ENCODE results near the gene C4orf54. TPM values are rescaled to one million over a fixed set of nuclear protein-coding genes. Genes with fewer than 3 reads are reported as not detected.
A peak's percentile ranks its signal among the peaks of the same experiment; 100 is the strongest.

C4orf54 gene
- total RNA-seq = 0.05 TPM in 1 of 2 replicates, not detected in the other

DNA sequence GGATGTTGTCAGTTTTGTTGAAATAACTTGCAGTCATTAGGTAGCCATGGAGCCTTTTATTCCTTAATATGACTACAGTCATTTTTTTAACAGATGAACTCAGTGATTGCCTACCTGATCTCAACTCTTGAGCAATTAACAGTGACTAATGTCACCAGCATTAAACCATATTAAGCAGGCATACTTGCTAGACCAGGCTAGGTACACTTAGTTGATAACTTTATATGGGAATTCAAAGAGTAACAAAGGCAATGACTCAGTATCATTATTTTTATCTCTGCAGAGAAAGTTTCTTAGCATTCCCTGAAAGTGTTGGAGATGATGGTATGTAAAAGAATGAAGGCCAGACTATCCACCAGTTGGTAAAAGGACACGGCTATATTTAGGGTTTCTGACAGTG is at the start of gene C4orf54:
C4orf54 (minus strand) TSS at position 31 of the 400 bp plus-strand sequence. CDS start 3,180 bp downstream, outside the sequence.
- peak; percentile 82 for DNase-seq (ENCODE audit: low read depth)

- DNase-seq (ENCODE audit: low read depth) = no peak
These were observed 48.3 kb upstream of the C4orf54 start for GRCh38 chr4:99705891-99706290.

- DNase-seq (ENCODE audit: low read depth) = no peak
These were observed 39.2 kb upstream of the C4orf54 start for GRCh38 chr4:99696801-99697200.

GRCh38 chr4:99693140-99693539 is 35.5 kb upstream of the C4orf54 start:
- DNase-seq (ENCODE audit: low read depth) = no peak

GRCh38 chr4:99690990-99691389 is 33.4 kb upstream of the C4orf54 start:
- DNase-seq (ENCODE audit: low read depth) = no peak

DNA sequence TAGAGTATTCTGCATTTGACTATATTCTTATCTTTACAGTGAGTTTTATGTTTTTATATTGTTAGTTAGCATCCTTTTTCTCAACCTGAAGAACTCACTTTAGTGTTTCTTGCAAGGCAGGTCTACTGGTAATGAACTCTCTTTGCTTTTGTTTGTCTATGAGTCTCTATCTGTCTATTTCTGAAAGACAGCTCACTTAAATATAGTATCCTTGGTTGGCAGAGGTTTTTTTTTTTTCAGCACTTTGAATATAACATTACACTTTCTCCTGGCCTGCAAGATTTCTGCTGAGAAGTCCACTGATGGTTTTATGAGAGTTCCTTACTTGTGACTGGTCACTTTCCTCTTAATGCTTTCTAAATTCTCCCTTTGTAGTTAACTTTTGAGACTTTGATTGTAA is 32.8 kb upstream of the C4orf54 start:
- no peak for DNase-seq (ENCODE audit: low read depth)

DNA sequence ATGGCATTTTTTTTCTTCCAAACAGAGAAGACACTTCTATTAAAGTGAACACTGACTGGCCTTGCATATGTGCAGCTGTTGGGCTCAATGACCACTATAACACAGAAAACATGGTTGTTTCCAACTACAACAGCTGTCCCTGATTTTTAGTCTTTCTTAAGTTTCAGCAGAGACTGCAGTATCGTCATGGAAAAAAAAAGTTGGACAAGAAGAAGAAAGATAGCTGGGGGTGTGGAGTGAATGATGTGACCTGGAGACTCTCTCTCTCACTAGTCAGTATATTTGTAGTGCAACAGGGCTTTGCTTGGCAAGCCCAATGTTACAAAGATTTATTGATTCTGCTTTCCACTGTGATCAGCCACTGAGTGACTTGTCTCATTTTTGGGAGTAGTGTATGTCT is 29.5 kb upstream of the C4orf54 start:
- DNase-seq (ENCODE audit: low read depth) = no peak

- DNase-seq (ENCODE audit: low read depth) = no peak
These were observed 27.6 kb upstream of the C4orf54 start for GRCh38 chr4:99685234-99685633.

GRCh38 chr4:99683895-99684294 is 26.3 kb upstream of the C4orf54 start:
- DNase-seq (ENCODE audit: low read depth) = no peak

- DNase-seq (ENCODE audit: low read depth) = no peak
These were observed 22.3 kb upstream of the C4orf54 start for GRCh38 chr4:99679976-99680375.

GRCh38 chr4:99679204-99679603 is 21.6 kb upstream of the C4orf54 start:
- DNase-seq (ENCODE audit: low read depth) = peak; percentile 68

DNA sequence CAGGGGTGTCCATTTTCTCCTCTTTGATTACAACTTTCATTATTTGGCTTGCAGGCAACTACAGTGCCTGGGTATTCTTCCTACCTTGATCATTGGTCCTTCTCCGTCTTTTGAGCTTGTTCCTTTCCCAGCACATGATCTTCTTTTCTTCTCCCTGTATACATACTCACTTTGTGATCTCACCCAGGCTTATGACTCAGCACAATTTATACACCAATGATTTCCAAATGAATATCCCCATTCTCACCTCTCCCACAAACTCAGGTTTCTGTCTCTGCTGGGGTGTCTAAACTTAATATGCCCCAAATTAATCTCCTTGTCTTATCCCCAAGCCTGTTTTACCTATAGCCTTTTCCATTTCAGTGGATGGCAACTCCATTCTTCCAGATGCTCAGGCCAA is 19.5 kb upstream of the C4orf54 start:
- peak; percentile 21 for DNase-seq (ENCODE audit: low read depth)

DNA sequence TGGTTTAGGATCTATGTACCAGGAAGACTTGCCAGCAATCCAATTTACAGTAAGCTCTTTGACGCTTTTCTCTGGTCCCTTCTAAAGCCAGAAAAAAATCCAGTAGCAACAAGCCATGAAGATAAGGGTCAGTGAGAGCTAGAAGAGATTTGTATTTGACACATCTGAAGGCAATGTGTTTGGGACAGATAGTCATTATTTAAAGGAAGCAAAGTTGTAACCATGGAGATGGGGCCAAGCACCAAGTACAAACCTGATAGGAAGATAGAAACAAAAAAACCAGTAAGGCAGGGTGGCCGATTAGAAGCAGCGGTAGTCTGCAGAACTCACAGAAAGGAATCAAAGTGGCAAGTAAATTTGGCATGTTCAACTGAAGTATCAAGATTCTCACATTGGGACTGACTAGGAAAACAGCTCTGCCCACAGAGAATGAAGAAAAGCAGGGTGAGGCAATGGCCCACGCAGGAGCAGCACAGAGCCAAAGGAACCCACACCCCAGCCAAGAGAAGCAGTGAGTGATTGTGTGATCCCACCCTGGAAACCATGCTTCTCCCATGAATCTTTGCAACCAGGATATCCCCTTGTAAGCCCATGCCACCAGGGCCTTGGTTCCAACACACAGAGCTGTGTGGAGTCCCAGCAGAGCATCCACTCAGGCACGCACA is 12.9 kb upstream of the C4orf54 start:
- no peak for DNase-seq (ENCODE audit: low read depth)

GRCh38 chr4:99669084-99669483 is 11.5 kb upstream of the C4orf54 start:
- peak; percentile 18 for DNase-seq (ENCODE audit: low read depth)

DNA sequence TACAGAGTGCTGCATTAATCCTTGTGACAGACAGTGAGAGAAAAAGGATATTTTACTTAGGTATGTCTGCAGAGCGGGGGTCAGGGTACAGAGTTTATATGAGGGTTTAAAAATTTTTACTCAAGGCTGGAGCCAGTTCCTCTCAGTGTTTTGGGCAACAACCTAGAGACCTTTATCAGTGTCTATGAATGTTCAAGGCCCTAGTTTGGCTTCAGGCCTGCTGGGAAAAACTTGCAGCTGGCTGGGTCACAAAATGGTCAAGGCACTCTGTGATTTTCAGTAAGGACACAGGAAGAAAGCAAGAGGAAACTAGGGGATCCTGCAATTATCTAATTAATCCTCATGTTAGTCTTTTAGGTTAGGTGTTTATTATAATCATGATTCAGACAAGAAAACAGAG is 10.8 kb upstream of the C4orf54 start:
- DNase-seq (ENCODE audit: low read depth) = no peak

DNA sequence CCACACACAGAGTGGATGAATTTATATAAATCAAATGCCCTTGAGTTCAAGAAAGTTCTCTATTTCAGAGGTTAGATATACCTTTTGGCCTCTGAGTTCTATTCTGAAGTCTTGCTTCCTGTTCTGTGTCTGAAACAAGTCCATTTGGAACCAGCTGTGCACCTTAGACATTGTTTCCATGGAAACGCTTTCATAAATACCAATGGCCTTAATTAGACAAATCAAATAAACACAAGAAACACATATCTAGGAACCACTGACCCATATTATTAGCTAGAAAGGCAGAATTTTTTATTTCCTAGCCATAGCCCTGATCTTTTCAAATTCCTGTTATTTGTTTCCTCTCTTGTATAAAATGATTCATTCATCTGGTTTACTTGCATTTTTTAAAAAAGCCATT is 8.4 kb upstream of the C4orf54 start:
- peak; percentile 92 for DNase-seq (ENCODE audit: low read depth)

- peak; percentile 71 for DNase-seq (ENCODE audit: low read depth)
These were observed 7.1 kb upstream of the C4orf54 start for GRCh38 chr4:99664716-99665115.

- no peak for DNase-seq (ENCODE audit: low read depth)
These were observed 4.3 kb upstream of the C4orf54 start for GRCh38 chr4:99661907-99662306.

DNA sequence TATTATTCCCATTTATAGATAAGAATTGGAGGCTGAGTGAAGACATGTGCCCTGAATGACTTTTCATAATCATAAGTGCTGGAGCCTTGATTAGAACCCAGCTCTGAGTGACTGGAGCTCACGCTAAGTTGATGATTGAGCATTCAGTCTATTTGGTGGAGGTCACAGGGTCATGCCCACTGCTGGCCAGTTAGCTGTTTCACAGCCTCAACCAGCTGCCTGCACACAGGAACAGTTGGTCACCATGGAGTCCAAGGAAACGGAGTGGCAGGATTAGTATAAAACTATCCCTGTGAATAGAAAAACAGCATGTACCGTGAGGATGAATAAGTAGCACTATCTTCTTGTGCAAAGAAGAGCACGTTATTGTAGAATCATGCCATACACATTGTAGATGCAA is 1.0 kb upstream of the C4orf54 start:
- DNase-seq (ENCODE audit: low read depth) = no peak

GRCh38 chr4:99655308-99656081 is 2.1 kb downstream of the C4orf54 start:
- DNase-seq (ENCODE audit: low read depth) = peak; percentile 86

DNA sequence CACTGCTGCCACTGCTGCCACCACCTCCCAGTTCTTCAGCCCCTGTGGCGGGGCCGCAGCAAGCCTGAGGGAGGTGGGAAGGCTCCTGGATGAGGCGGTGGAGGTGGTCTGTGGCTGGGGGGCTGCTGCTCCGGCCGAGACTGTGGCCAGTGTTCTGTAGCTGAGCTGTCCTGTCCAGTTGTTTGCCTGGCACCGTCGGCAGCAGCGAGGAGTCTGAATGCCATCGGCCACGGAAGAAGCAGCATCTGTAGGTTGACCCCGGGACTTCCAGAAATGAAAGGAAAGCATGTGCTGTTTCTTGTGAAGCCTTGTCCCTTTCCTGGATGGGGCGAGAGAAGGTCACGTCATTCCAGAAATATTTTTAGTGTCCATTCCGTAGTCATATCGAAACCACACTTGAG is 3.3 kb downstream of the C4orf54 start:
- no peak for DNase-seq (ENCODE audit: low read depth)

- no peak for DNase-seq (ENCODE audit: low read depth)
These were observed 3.7 kb downstream of the C4orf54 start for GRCh38 chr4:99653916-99654315.

Measured in renal cortical epithelial cell (primary cell).